Measurements from ENCODE around the gene ITGA5.

GRCh38 chr12:54385251-54385914 is 33.7 kb downstream of the ITGA5 start:
- TF ChIP-seq EZH2 (IDR thresholded peaks at IDR 0.05; ENCODE audit: low read length) (no peak), CTCF (optimal IDR thresholded peaks at IDR 0.05 in 1 of 3, IDR thresholded peaks at IDR 0.05 in 1 of 3, conservative IDR thresholded peaks at IDR 0.05 in 1 of 3; ENCODE audit: extremely low read depth in 1 of 3, insufficient read depth in 2 of 3, low read length in 3 of 3) (no peak)
